K562 (cell line): ENCODE data around the gene SMG6. TPM values are rescaled to one million over a fixed set of nuclear protein-coding genes. Genes with fewer than 3 reads are reported as not detected.

Experiments used
- ATAC-seq: fragments of 200-7000 bp; cut with Tn5 transposase; 3 replicates; pipeline ENCODE4 v1.9.1; 2020; ENCODE audit warnings: moderate library complexity
- BruUV-seq: library from RNA; stranded (reverse); fragments of 400-500 nt; replicated peaks from 2 replicates; lab custom pipeline; 2021; lab: Mats Ljungman, UMichigan
- CTCF ChIA-PET: fragments of 300-600 bp; formaldehyde crosslinking; extraction: SDS; loops from one replicate; lab custom pipeline; 2021; ENCODE audit warnings: low intra/inter-chr PET ratio; lab: Yijun Ruan, JAX
- POLR2A ChIA-PET: fragments of 300-600, 350-650 bp; sonication (Branson Sonifier 250); formaldehyde crosslinking; extraction: SDS; loops from one replicate; lab custom pipeline; 2021; ENCODE audit warnings: antibody characterized with exemption, inconsistent platforms; lab: Yijun Ruan, JAX
- DNase-seq, 4 experiments: peaks; one replicate each; pipeline versions ENCODE4 v3.0.0 to v3.0.0-alpha.2; 2011 to 2018; ENCODE audit warnings: low spot score in 3 of 4, mixed read lengths in 3 of 4; ENCODE audit errors: extremely low read depth in 1 of 4
- FAIRE-seq: peaks from 2 replicates; lab custom pipeline; 2011; peaks lifted over from hg19 to GRCh38; lab: Jason Lieb, UNC
- H2AFZ ChIP-seq: 2 replicates; pipeline ENCODE4 v1.6.0; 2011; ENCODE audit warnings: low read depth, low read length, control low read depth, inconsistent platforms
- H3K27ac ChIP-seq: fragments of 200-600 bp; 3 replicates; pipeline ENCODE4 v1.8.0; 2011; ENCODE audit warnings: low read depth, mild to moderate bottlenecking, control low read depth, inconsistent platforms, low read length, moderate library complexity, mixed read lengths; ENCODE audit errors: extremely low read depth
- H3K27me3 ChIP-seq, 2 experiments: fragments of 300-600 bp in 1 of 2; 2 replicates in 1 of 2; 3 replicates in 1 of 2; pipeline versions ENCODE4 v1.6.0 to v1.8.0; 2011; ENCODE audit warnings: inconsistent platforms in 2 of 2, low read length in 2 of 2, mild to moderate bottlenecking in 1 of 2, mixed read lengths in 1 of 2, moderate library complexity in 1 of 2; ENCODE audit not compliant: control insufficient read depth in 2 of 2, insufficient read depth in 2 of 2
- H3K36me3 ChIP-seq: fragments of 300-600 bp; 3 replicates; pipeline ENCODE4 v1.8.0; 2011; ENCODE audit warnings: mild to moderate bottlenecking, low read length, inconsistent platforms; ENCODE audit not compliant: control insufficient read depth, insufficient read depth
- H3K4me1 ChIP-seq, 2 experiments: fragments of 200-600 bp in 1 of 2; replicated peaks in 1 of 2; 2 replicates in 1 of 2; 3 replicates in 1 of 2; pipeline versions ENCODE4 v1.5.1 to v1.8.0; 2011; ENCODE audit warnings: inconsistent platforms in 2 of 2, low read length in 2 of 2, mild to moderate bottlenecking in 1 of 2, mixed read lengths in 1 of 2, moderate library complexity in 1 of 2; ENCODE audit not compliant: control insufficient read depth in 2 of 2, insufficient read depth in 2 of 2
- H3K4me2 ChIP-seq: 2 replicates; pipeline ENCODE4 v1.6.1; 2011; ENCODE audit warnings: low read length, control low read depth, inconsistent platforms, mixed read lengths; ENCODE audit not compliant: insufficient read depth
- H3K4me3 ChIP-seq: fragments of 200-600 bp; sonication (generic), shearing (Covaris generic); 2 replicates; pipeline ENCODE4 v1.5.1; 2016; ENCODE audit warnings: control low read depth, inconsistent platforms
- H3K79me2 ChIP-seq: fragments of 200-600 bp; 3 replicates; pipeline ENCODE4 v1.8.0; 2011; ENCODE audit warnings: low read length, inconsistent platforms; ENCODE audit not compliant: control insufficient read depth, insufficient read depth
- H3K9ac ChIP-seq, 2 experiments: 2 replicates each; pipeline versions ENCODE4 v1.6.0 to v1.6.1; 2011; ENCODE audit warnings: low read depth in 2 of 2, low read length in 2 of 2, control low read depth in 1 of 2, inconsistent platforms in 1 of 2, mild to moderate bottlenecking in 1 of 2, mixed read lengths in 1 of 2; ENCODE audit not compliant: insufficient read depth in 1 of 2
- H3K9me1 ChIP-seq: one replicate; pipeline ENCODE4 v1.6.0; 2011; ENCODE audit warnings: inconsistent platforms, mild to moderate bottlenecking, low read length, moderate library complexity; ENCODE audit not compliant: control insufficient read depth, insufficient read depth
- H3K9me3 ChIP-seq: replicated peaks from 2 replicates; pipeline ENCODE4 v1.5.1; 2011; ENCODE audit warnings: low read depth, low read length, inconsistent platforms; ENCODE audit not compliant: control insufficient read depth, insufficient read depth
- H4K20me1 ChIP-seq: replicated peaks from 2 replicates; pipeline ENCODE4 v1.6.1; 2011; ENCODE audit warnings: low read length, inconsistent platforms, mixed read lengths; ENCODE audit not compliant: control insufficient read depth, insufficient read depth
- BHLHE40 ChIP-seq: IDR thresholded peaks from 2 replicates; pipeline ENCODE4 v1.6.1; 2011; ENCODE audit warnings: low read length, improper control_type of control experiment
- BRF1 ChIP-seq: IDR thresholded peaks from 3 replicates; pipeline ENCODE4 v1.6.1; 2011; ENCODE audit warnings: borderline replicate concordance, mild to moderate bottlenecking; ENCODE audit not compliant: insufficient read length; ENCODE audit errors: extremely low read depth
- DDX20 ChIP-seq: fragments of 450-650 bp; IDR thresholded peaks from 2 replicates; pipeline ENCODE4 v1.6.1; 2016; ENCODE audit warnings: missing genetic modification characterization, low read depth, mild to moderate bottlenecking, missing compliant biosample characterization, moderate library complexity
- EP400 ChIP-seq: fragments of 450-650 bp; IDR thresholded peaks from 2 replicates; pipeline ENCODE4 v1.6.1; 2017; ENCODE audit warnings: antibody characterized with exemption, mild to moderate bottlenecking, moderate library complexity
- FOXK2 ChIP-seq, 2 experiments: fragments of 450-650 bp; IDR thresholded peaks in 1 of 2; conservative IDR thresholded peaks in 1 of 2; 2 replicates each; pipeline ENCODE4 v1.6.1; 2016; ENCODE audit warnings: low read depth in 2 of 2, mild to moderate bottlenecking in 1 of 2
- HDAC8 ChIP-seq: fragments of 450-650 bp; IDR thresholded peaks from 2 replicates; pipeline ENCODE4 v1.6.1; 2016; ENCODE audit warnings: mild to moderate bottlenecking, missing genetic modification characterization, moderate library complexity, missing compliant biosample characterization
- KLF10 ChIP-seq: fragments of 250-450 bp; sonication (Bioruptor Pico); IDR thresholded peaks from 2 replicates; pipeline ENCODE4 v1.6.1; 2021; ENCODE audit warnings: matching md5 sums
- MTA3 ChIP-seq: fragments of 450-650 bp; formaldehyde crosslinking; IDR thresholded peaks from 2 replicates; pipeline ENCODE4 v1.6.1; 2017; ENCODE audit warnings: mild to moderate bottlenecking, borderline replicate concordance
- MXD1 ChIP-seq: fragments of 250-450 bp; sonication (Bioruptor Pico); IDR thresholded peaks from 2 replicates; pipeline ENCODE4 v1.8.0; 2021; ENCODE audit warnings: borderline replicate concordance, mild to moderate bottlenecking, moderate library complexity; ENCODE audit not compliant: poor library complexity, severe bottlenecking
- NCOA6 ChIP-seq: fragments of 450-650 bp; IDR thresholded peaks from 2 replicates; pipeline ENCODE4 v1.6.1; 2017; ENCODE audit warnings: mild to moderate bottlenecking
- NFIX ChIP-seq: fragments of 250-450 bp; sonication (Bioruptor Pico); IDR thresholded peaks from 2 replicates; pipeline ENCODE4 v1.4.0; 2020; ENCODE audit warnings: low read depth, mild to moderate bottlenecking, moderate library complexity
- PPARD ChIP-seq: fragments of 250-450 bp; sonication (Bioruptor Pico); IDR thresholded peaks from 2 replicates; pipeline ENCODE4 v1.8.0; 2022; ENCODE audit warnings: inconsistent platforms, mild to moderate bottlenecking, moderate library complexity
- SETDB1 ChIP-seq: IDR thresholded peaks from one replicate; pipeline ENCODE4 v1.6.1; 2012; ENCODE audit warnings: low read length, control low read depth, inconsistent platforms
- SRSF7 ChIP-seq: fragments of 200-400 bp; formaldehyde crosslinking; optimal IDR thresholded peaks from 2 replicates; pipeline ENCODE3; 2017; ENCODE audit warnings: mild to moderate bottlenecking, low read depth, low read length
- TFE3 ChIP-seq: fragments of 450-650 bp; formaldehyde crosslinking; IDR thresholded peaks from 2 replicates; pipeline ENCODE4 v1.4.0; 2020; ENCODE audit warnings: mild to moderate bottlenecking, mixed read lengths
- U2AF1 ChIP-seq: fragments of 200-400 bp; formaldehyde crosslinking; optimal IDR thresholded peaks from 2 replicates; pipeline ENCODE3; 2017; ENCODE audit warnings: mild to moderate bottlenecking, low read depth, low read length, moderate library complexity
- YBX1 ChIP-seq: fragments of 450-650 bp; IDR thresholded peaks from 2 replicates; pipeline ENCODE4 v1.7.1; 2016; ENCODE audit warnings: mild to moderate bottlenecking
- ZNF41 ChIP-seq: fragments of 250-450 bp; sonication (Bioruptor Pico); conservative IDR thresholded peaks from 2 replicates; pipeline ENCODE4 v1.4.0; 2020; ENCODE audit warnings: mild to moderate bottlenecking
- ZNF639 ChIP-seq, 2 experiments: fragments of 200-800 bp in 1 of 2; sonication (Bioruptor generic) in 1 of 2; sonication (generic) in 1 of 2; formaldehyde crosslinking in 1 of 2; IDR thresholded peaks in 1 of 2; conservative IDR thresholded peaks in 1 of 2; 2 replicates each; pipeline versions ENCODE4 v1.5.0 to v1.6.1; 2016 to 2020; ENCODE audit warnings: missing compliant biosample characterization in 1 of 2, missing genetic modification characterization in 1 of 2, missing genetic modification reagents in 1 of 2
- WGBS: fragments of 100-300 bp; shearing (Covaris generic); methylation state at CpG from one replicate; pipeline ENCODE4 v1.1.6; 2016; ENCODE audit warnings: low coverage, mixed read lengths; ENCODE audit not compliant: insufficient coverage; ENCODE audit errors: missing lambda C conversion rate; 5-methylcytosine and 5-hydroxymethylcytosine counted together
- in situ Hi-C: fragments of 300-500 bp; cut with MboI; formaldehyde crosslinking; loops from 4 replicates; pipeline ENCODE4 v1.15.0; 2018; ENCODE audit warnings: inconsistent platforms, mixed read lengths
- intact Hi-C: fragments of 100-400 bp; cut with micrococcal nuclease; formaldehyde crosslinking; loops from 2 replicates; pipeline ENCODE4 v1.14.2; 2022
- polyA plus RNA-seq, 8 experiments: library from polyadenylated mRNA; depleted of rRNA in 4 of 8; stranded (reverse) in 5 of 8; unstranded in 3 of 8; fragments of >200 nt; fragmentation: Nextera tagmentation in 2 of 8; fragmentation: Illumina TruSeq in 1 of 8; extraction: Ambion mirVana in 2 of 8; extraction: Trizol in 1 of 8; gene quantifications; 2 replicates each; pipeline versions ENCODE4 v1.2.1 to v1.2.3, GENCODE V29; 2011 to 2014; ENCODE audit warnings: inconsistent platforms in 1 of 8, missing spikeins in 1 of 8
- total RNA-seq, 7 experiments: library from RNA; depleted of rRNA in 6 of 7; stranded (reverse); fragments of >200 nt in 6 of 7; fragmentation: Illumina TruSeq in 2 of 7; extraction: Trizol in 2 of 7; gene quantifications; 2 replicates each; pipeline versions ENCODE4 v1.2.1 to v1.2.3, GENCODE V29; 2011 to 2021; ENCODE audit warnings: low replicate concordance in 1 of 7

The SMG6 gene
- total and polyA plus RNA-seq, 9 of the 15 experiments (the other 6 are each of a cell fraction or from before 2014, with no cell fraction given) = 0.44 to 13.9 (median 6.0) TPM

- DNase-seq = no peak
- BruUV-seq = no TSS peak
- Histone ChIP-seq H3K4me3 (no peak overlapping the region), H2AFZ (no peak overlapping the region), H3K9me1 (no peaks in the 10 kb centered on the region), H3K27ac (no peak overlapping the region), H4K20me1 (no peaks in the 10 kb centered on the region), H3K9ac (no peak overlapping the region), H3K27me3 (no peaks in the 10 kb centered on the region), H3K36me3 (peaks cover 30% of the 10 kb centered on the region; the same call in 2 of the 3 replicates), H3K79me2 (peaks cover 2% of the 10 kb centered on the region; the same call in 2 of the 3 replicates), H3K4me2 (no peak overlapping the region)
- CTCF ChIA-PET = no interaction called here
- no peak for FAIRE-seq
- 89% methylated on average over 8 of the region's 10 CpGs for WGBS
- no peak for ATAC-seq
- POLR2A ChIA-PET = no interaction called here
- no peak for TF ChIP-seq ZNF41 (CRISPR knock-in tag)
- no peak for TF ChIP-seq MXD1
- TF ChIP-seq KLF10 (CRISPR knock-in tag) = no peak
- no peak for TF ChIP-seq BHLHE40
- no peak for TF ChIP-seq MTA3
- no peak for TF ChIP-seq PPARD (CRISPR knock-in tag)
- TF ChIP-seq NFIX = no peak
- TF ChIP-seq DDX20 = no peak
- TF ChIP-seq EP400 = no peak
- no peak for TF ChIP-seq SETDB1
- no peak for TF ChIP-seq FOXK2 (conservative IDR thresholded peaks at IDR 0.05 in 1 of 2, IDR thresholded peaks at IDR 0.05 in 1 of 2; ENCODE audit: low read depth in 2 of 2)
- no peak for TF ChIP-seq SRSF7
- TF ChIP-seq BRF1 = no peak
- TF ChIP-seq NCOA6 = no peak
- TF ChIP-seq ZNF639 (CRISPR knock-in tag; conservative IDR thresholded peaks at IDR 0.05 in 1 of 2, IDR thresholded peaks at IDR 0.05 in 1 of 2) = no peak
- TF ChIP-seq YBX1 = no peak
- no peak for TF ChIP-seq TFE3 (CRISPR knock-in tag)
- no peak for TF ChIP-seq HDAC8 (tag)
- TF ChIP-seq U2AF1 = no peak
- TF ChIP-seq, all 486 proteins: peak for 0
- in situ Hi-C loops (loop anchor here (10.0 kb wide), 1 partner anchor 322 kb away; the partner anchor contains the start of gene TLCD2), intact Hi-C loops (no loop called here)
- H3K4me1 ChIP-seq = peaks cover 0 to 11% of the 10 kb centered on the region in 2 experiments; a peak in 3 of 5 replicates
- no peaks in the 10 kb centered on the region for H3K9me3 ChIP-seq
Measured at GRCh38 chr17:2037155-2037554, 266.4 kb downstream of the SMG6 start.
